ENCODE measurements around the gene CCDC63.

GRCh38 chr12:110845339-110845682, 1.5 kb upstream of the CCDC63 start:
- TF ChIP-seq CTCF (conservative IDR thresholded peaks at IDR 0.05; ENCODE audit: low read length), result no peak
- TF ChIP-seq EZH2phosphoT487 (IDR thresholded peaks at IDR 0.05; ENCODE audit: borderline replicate concordance, low read depth, low read length), result no peak

Data from OCI-LY7 (cell line).